GM12891 (cell line): ENCODE measurements around the gene STING1.
"Not testable (repeated sequence)": the region's sequence is repeated elsewhere in the genome, so short reads cannot be mapped to it uniquely, and the experiment has no call there.

Source experiments
- POLR2A ChIP-seq: IDR thresholded peaks from 2 replicates; pipeline ENCODE4 v1.6.1; 2011; ENCODE audit warnings: low read depth, low read length, control low read depth
- POLR2AphosphoS5 ChIP-seq: IDR thresholded peaks from 2 replicates; pipeline ENCODE4 v1.6.1; 2011; ENCODE audit warnings: low read depth, low read length, control low read depth
- POU2F2 ChIP-seq: IDR thresholded peaks from 2 replicates; pipeline ENCODE4 v1.6.1; 2011; ENCODE audit warnings: low read depth, mild to moderate bottlenecking, control low read depth, low read length, moderate library complexity
- SPI1 ChIP-seq: IDR thresholded peaks from 2 replicates; pipeline ENCODE4 v1.6.1; 2011; ENCODE audit warnings: low read depth, low read length, control low read depth
- TAF1 ChIP-seq: IDR thresholded peaks from 2 replicates; pipeline ENCODE4 v1.6.1; 2011; ENCODE audit warnings: low read depth, low read length, control low read depth

GRCh38 chr5:139526309-139527089 lies 43.9 kb upstream of the STING1 start:
- not testable (repeated sequence) for TF ChIP-seq TAF1, POLR2AphosphoS5, POLR2A, POU2F2, SPI1
